Measurements from ENCODE around the gene MLLT10.

MLLT10 gene

DNA sequence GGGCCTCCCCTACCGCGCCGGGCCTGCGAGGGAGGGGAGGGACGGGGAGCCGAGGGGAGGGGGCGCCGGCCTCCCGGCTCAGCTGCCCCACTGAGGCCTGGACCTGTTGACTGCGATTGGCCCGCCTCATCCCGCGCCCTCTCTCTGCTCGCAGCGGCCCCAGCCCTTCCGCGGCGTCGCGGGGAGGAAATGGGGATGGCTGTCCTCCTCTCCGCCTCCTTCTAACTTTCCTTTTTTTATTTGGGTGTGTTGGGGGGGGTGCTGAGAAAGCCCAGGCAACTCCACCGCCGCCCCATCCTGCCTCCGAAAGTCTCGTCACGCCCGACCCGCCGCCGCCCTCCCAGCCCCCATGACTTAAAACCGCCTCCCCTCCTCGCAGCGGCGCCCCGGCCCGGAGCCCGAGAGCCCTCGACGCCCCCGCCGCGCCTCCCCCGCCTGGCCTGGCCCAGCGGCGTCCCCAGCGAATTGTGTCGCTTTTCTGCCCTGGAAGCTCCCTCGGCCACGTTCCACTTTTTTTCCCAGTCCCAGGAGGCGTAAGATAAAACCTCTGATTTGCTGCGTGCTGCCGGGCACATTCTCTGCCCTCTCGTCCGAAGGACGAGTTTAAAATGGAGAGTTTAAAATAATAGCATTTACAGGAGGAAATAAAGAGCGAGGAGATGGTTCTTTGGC is 7.7 kb upstream of the MLLT10 start:
- no peak for DNase-seq (ENCODE audit: insufficient read length, low spot score)

DNA sequence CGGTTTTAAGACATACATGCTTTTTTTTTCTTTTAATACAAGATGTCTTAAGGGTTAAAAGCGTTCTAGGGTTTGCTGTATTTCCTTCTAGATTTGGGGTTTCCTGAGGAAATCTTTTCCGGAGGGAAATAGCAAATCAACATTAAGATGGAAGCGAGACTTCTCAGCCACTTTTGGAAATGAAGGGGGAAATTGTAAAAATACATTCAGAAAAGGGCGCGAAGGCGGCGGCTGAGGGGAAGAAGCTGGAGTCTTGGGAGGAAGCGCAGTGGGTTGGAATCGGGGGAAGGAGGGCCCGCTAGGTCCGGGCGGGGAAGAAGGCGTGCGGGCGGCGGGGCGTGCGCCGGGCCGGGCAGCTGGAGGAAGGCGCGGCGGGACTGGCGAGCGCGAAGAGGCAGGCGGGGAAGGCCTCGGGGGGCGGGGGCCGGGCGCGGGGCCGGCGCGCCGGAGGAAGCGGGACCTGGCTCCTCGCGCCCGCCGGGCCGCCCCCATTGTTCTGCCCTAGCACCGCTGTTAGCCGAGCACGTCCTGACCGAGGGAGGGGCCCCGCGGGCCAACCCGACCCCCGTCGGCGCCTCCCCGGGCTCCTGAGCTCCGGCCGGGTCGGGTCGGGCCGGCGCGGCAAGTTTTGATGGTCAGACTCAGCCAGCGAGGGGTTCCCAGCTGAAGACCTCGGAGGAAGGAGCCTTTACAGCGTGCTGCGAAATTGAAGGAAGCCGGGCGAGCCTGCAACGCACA is 7.0 kb upstream of the MLLT10 start:
- DNase-seq (ENCODE audit: insufficient read length, low spot score) (no peak), FAIRE-seq (no peak)
- TF ChIP-seq, protein P1, sequence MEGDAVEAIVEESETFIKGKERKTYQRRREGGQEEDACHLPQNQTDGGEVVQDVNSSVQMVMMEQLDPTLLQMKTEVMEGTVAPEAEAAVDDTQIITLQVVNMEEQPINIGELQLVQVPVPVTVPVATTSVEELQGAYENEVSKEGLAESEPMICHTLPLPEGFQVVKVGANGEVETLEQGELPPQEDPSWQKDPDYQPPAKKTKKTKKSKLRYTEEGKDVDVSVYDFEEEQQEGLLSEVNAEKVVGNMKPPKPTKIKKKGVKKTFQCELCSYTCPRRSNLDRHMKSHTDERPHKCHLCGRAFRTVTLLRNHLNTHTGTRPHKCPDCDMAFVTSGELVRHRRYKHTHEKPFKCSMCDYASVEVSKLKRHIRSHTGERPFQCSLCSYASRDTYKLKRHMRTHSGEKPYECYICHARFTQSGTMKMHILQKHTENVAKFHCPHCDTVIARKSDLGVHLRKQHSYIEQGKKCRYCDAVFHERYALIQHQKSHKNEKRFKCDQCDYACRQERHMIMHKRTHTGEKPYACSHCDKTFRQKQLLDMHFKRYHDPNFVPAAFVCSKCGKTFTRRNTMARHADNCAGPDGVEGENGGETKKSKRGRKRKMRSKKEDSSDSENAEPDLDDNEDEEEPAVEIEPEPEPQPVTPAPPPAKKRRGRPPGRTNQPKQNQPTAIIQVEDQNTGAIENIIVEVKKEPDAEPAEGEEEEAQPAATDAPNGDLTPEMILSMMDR (IDR thresholded peaks at IDR 0.05; ENCODE audit: insufficient read depth, missing control alignments) = no peak

More for the DNA sequence above, 7.7 kb upstream of the MLLT10 start:
- no peak for FAIRE-seq
- TF ChIP-seq, protein P1 (IDR thresholded peaks at IDR 0.05; ENCODE audit: insufficient read depth, missing control alignments) = no peak

DNA sequence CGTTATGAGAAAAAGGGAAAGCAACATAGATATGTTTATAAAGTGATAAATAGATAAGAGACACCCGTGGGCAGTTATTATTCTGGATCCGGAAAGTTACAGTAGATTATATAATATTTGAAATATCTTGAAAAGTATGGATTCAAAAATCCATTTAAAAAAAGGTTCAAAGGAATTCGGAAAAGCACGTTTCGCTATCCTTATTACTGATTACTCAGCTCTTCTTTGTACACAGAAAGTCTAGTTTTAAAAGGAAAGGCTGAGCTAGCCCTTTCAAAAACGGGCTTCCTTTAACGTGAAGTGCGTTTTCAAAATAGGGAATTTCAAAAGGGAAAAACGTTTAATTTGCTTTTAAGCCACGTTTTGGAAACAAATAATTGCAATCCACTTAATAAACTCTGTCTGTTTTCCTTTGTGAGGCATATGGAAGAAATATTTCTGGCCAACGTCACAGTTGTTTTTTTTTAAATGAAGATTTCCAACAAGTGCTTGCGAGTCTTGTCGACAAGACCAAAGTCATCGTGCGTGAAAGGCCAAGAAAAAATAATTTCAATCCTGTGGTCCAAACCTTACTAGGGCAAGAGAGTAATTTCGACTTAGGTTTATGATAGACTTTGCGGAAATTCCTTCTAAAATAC is 6.3 kb upstream of the MLLT10 start:
- TF ChIP-seq, protein P1 (IDR thresholded peaks at IDR 0.05; ENCODE audit: insufficient read depth, missing control alignments) = no peak
- no peak for DNase-seq (ENCODE audit: insufficient read length, low spot score)
- FAIRE-seq = no peak

DNA sequence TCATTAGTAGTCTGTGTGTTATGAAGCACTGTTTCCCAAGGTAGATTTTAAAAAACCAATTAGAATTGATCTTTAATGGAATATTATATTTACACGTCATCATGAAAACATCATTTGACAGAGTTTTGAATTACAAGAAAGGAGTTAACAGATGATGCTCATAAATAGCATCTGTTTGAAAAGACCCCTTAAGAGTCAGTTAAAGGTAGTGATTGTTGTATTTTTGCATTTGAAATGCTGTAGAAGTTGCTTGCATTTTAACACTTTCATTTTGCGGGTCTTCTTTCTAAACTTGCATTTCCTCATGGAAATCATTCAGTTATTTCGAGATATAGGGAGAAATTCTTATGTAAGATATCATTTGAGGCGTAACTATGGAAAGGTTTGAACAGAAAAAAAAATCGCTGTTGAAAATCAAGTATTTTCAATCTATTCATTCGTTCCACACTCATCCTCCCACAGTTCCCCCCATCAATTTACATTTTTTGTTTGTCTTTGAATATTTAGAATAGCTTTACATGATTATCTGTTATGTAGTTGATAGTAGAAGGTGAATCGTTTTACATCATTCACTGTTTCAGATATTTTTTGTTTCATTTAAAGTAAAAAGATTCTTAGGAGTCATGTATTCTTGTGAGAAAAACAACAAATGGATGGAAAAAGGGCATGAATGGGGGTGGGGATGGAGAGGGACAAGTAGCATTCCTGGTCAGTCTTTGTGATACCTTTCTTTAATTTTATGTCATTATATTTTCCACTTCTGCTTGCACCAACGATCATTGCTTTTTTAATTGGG is 5.6 kb upstream of the MLLT10 start:
- DNase-seq (ENCODE audit: insufficient read length, low spot score) (no peak), FAIRE-seq (peak; percentile 11)
- TF ChIP-seq, protein P1 (IDR thresholded peaks at IDR 0.05; ENCODE audit: insufficient read depth, missing control alignments) = no peak

DNA sequence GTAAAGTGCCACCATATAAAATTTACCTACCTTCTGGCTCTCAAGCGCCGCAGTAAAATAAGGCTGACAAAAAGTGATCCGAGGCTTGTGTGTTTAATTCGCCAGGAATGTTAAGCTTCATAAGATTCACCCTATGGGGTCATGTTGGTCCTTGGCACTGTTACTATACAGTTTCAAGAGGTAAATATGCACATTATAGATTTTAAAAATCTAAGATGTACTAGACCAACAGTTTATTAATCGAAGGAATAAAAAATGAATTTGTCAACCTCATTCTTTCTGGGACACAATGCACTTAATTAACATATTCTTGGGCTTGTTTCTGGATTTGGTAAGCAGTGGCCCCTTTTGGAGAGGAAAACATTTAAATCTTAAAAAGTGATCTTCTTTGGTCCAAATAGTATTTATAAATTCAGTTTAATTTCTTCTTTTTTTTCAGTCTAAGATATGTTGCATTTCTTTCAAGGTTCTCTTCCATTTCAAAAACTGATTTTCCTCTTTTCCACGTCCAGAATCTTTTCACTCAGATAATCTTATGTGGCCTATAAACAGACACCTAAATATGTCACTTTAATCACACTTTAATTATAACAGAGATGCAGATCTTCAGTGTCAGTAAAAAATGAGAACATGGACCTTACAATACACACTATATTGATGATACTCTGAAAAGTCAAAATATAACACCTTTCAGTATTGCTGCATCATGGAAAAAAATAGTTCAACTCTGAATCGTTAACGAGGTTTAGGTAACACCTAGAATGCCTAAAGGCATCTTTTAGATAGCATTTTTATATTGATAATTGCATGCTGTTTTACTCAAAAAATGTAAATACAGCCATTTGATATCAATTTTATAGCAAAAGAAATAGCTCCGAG is 4.8 kb upstream of the MLLT10 start:
- FAIRE-seq = no peak
- no peak for DNase-seq (ENCODE audit: insufficient read length, low spot score)
- TF ChIP-seq, protein P1 (IDR thresholded peaks at IDR 0.05; ENCODE audit: insufficient read depth, missing control alignments) = no peak

DNA sequence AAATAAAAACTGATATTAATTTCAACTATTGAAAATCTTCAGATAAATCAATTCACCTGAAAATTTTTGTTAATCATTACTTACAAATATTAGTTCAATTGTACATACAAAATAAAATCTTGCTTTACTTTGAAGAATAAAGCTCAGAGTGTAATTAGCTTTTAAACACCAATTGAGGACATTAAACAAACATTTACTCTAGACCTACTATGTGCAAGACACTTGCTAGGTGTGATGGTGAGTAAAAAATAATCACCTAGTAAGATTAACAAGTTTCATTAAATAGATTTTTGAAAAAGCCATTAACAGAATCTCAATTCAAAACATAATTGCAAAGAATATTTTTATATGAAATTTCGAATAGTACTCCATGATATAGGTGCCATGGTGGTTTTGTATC is 3.9 kb upstream of the MLLT10 start:
- no peak for DNase-seq (ENCODE audit: insufficient read length, low spot score)
- TF ChIP-seq, protein P1 (IDR thresholded peaks at IDR 0.05; ENCODE audit: insufficient read depth, missing control alignments) = no peak
- FAIRE-seq = no peak

All from D721Med (cell line).